ENCODE measurements around the gene FMN1. TPM values are rescaled to one million over a fixed set of nuclear protein-coding genes. Genes with fewer than 3 reads are reported as not detected.
"Not testable (repeated sequence)": the region's sequence is repeated elsewhere in the genome, so short reads cannot be mapped to it uniquely, and the experiment has no call there.

The FMN1 gene
- total RNA-seq, 4 donors from 2014 or later: 12.6 to 52.2 (median 20.1) TPM

DNA sequence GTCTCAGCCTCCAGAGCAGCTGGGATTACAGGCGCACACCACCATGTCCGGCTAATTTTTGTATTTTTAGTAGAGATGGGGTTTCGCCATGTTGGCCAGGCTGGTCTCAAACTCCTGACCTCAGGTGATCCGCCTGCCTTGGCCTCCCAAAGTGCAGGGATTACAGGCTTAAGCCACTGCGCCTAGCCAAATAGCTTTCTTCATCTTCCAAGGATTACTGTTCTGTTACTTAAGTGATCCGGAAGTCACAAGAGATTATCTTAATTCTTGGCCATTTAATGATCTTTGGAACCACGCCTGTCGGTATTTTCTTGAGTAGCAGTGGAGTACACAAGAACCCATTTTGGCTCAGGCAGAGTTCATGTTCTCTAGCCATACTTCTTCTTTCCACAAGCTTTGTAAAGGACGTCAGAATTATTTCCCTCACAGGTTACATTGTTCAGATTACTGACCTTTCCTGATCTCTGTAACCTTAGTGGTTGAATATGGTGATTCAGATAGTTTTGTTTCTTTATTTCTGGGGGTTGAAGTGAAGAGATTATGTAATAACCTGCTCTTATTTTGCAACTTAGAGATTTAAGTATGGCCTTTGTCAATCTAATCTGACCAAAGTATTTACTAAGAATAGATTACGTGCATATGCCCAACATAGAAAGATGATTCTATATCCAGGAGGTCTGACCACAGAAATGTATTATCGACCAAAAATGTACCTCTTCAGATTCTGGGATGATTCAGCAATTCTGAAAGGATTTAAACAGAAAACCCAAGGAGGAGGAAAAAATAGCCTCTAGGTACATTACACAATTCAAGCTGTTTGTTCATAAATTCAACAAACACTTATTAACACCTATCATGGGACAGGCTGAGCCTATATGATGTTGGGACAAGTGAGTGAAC, 344.5 kb downstream of the FMN1 start:
- WGBS, 2 donors: 88 to 91% methylated on average over 11 of the region's 11 CpGs

DNA sequence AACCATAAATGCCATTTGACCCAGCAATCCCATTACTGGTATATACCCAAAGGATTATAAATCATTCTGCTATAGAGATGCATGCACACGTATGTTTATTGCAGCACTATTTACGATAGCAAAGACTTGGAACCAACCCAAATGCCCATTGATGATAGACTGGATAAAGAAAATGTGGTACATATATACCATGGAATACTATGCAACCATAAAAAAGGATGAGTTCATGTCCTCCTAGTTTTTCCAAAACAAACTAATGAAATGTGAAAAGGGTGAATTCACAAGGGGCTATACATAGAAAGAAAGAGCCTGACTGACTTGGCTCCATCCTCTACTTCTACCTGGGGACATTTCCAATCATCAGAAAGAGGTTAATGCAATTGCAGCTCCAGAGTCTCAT, 347.8 kb downstream of the FMN1 start:
- DNase-seq (ENCODE audit: low spot score in 2 of 2); intact Hi-C loops (cut with DNase I; ENCODE audit: low total_unique reads); H3K4me3 ChIP-seq (ENCODE audit: low read depth, poor library complexity, severe bottlenecking): not testable (repeated sequence)
- WGBS, 2 donors: 92 to 95% methylated on average over 2 of the region's 2 CpGs

More for the DNA sequence above, 344.5 kb downstream of the FMN1 start:
- intact Hi-C loops (cut with DNase I; ENCODE audit: low total_unique reads): no loop called here
- H3K4me3 ChIP-seq (ENCODE audit: low read depth, poor library complexity, severe bottlenecking): no peak overlapping the region
- DNase-seq (ENCODE audit: low spot score in 2 of 2): no peak
- no peak for TF ChIP-seq POLR2A (IDR thresholded peaks at IDR 0.05)
- TF ChIP-seq CTCF (IDR thresholded peaks at IDR 0.05): no peak

GRCh38 chr15:32844118-32844711, 350.3 kb downstream of the FMN1 start:
- no peak overlapping the region for H3K4me3 ChIP-seq (ENCODE audit: low read depth, poor library complexity, severe bottlenecking)
- TF ChIP-seq CTCF (IDR thresholded peaks at IDR 0.05) (no peak), POLR2A (IDR thresholded peaks at IDR 0.05) (no peak)
- no peak for DNase-seq (ENCODE audit: low spot score in 2 of 2)
- 70 to 82% methylated on average over 2 of the region's 2 CpGs for WGBS, 2 donors
- intact Hi-C loops (cut with DNase I; ENCODE audit: low total_unique reads): no loop called here

- no peak for DNase-seq (ENCODE audit: low spot score in 2 of 2)
- TF ChIP-seq POLR2A (IDR thresholded peaks at IDR 0.05) (no peak), CTCF (IDR thresholded peaks at IDR 0.05) (no peak)
- H3K4me3 ChIP-seq (ENCODE audit: low read depth, poor library complexity, severe bottlenecking): no peak overlapping the region
- 44 to 61% methylated on average over 6 of the region's 6 CpGs for WGBS, 2 donors
- intact Hi-C loops (cut with DNase I; ENCODE audit: low total_unique reads): no loop called here
Observed at GRCh38 chr15:32843219-32843815, 351.2 kb downstream of the FMN1 start.

GRCh38 chr15:32842081-32842480, 352.4 kb downstream of the FMN1 start:
- DNase-seq (ENCODE audit: low spot score in 2 of 2): no peak
- WGBS, 2 donors: 52 to 76% methylated on average over 6 of the region's 6 CpGs
- intact Hi-C loops (cut with DNase I; ENCODE audit: low total_unique reads): no loop called here
- no peak overlapping the region for H3K4me3 ChIP-seq (ENCODE audit: low read depth, poor library complexity, severe bottlenecking)
- TF ChIP-seq CTCF (IDR thresholded peaks at IDR 0.05) (no peak), POLR2A (IDR thresholded peaks at IDR 0.05) (no peak)
